Measurements from ENCODE around the gene AP5S1. TPM values are rescaled to one million over a fixed set of nuclear protein-coding genes. Genes with fewer than 3 reads are reported as not detected.

AP5S1 gene
- total and polyA plus RNA-seq, 9 of the 15 experiments (the other 6 are each of a cell fraction or from before 2014, with no cell fraction given): 2.6 to 8.8 (median 4.4) TPM

GRCh38 chr20:3795511-3796468 lies 24.6 kb upstream of the AP5S1 start, which contains the start of gene CDC25B (continued):
- no peak for TF ChIP-seq RHOXF2B (CRISPR knock-in tag; conservative IDR thresholded peaks at IDR 0.05)
- TF ChIP-seq ATF7 (IDR thresholded peaks at IDR 0.05): peak; percentile 89
- no peak for TF ChIP-seq HOMEZ (CRISPR knock-in tag; IDR thresholded peaks at IDR 0.05)
- no peak for TF ChIP-seq ZNF75A (CRISPR knock-in tag; IDR thresholded peaks at IDR 0.05)
- TF ChIP-seq GABPA (tag; conservative IDR thresholded peaks at IDR 0.05; ENCODE audit: low read depth): peak; percentile 62
- TF ChIP-seq MLLT1 (IDR thresholded peaks at IDR 0.05): no peak
- TF ChIP-seq CEBPZ (IDR thresholded peaks at IDR 0.05; ENCODE audit: borderline replicate concordance, low read depth, low read length): no peak
- no peak for TF ChIP-seq CREBBP (IDR thresholded peaks at IDR 0.05; ENCODE audit: low read depth, low read length)
- peak; percentile 37 for TF ChIP-seq CTCFL (IDR thresholded peaks at IDR 0.05; ENCODE audit: borderline replicate concordance, insufficient read depth, low read depth, low read length, poor library complexity, severe bottlenecking)
- TF ChIP-seq CREB3L1 (IDR thresholded peaks at IDR 0.05; ENCODE audit: borderline replicate concordance, low read depth): 0 out of 2 replicates have a peak, but pooled peaks have one; percentile 31
- no peak for TF ChIP-seq SNIP1 (IDR thresholded peaks at IDR 0.05; ENCODE audit: low read depth)
- TF ChIP-seq HNRNPL (IDR thresholded peaks at IDR 0.05; ENCODE audit: low read depth, low read length): no peak
- no peak for TF ChIP-seq NELFE (IDR thresholded peaks at IDR 0.05; ENCODE audit: insufficient read depth, insufficient read length)
- TF ChIP-seq ZNF551 (CRISPR knock-in tag; IDR thresholded peaks at IDR 0.05): no peak
- no peak for TF ChIP-seq ZNF232 (CRISPR knock-in tag; IDR thresholded peaks at IDR 0.05)
- TF ChIP-seq HOXB6 (CRISPR knock-in tag; IDR thresholded peaks at IDR 0.05; ENCODE audit: borderline replicate concordance): no peak
- TF ChIP-seq CAMTA2 (CRISPR knock-in tag; conservative IDR thresholded peaks at IDR 0.05): no peak

Measured in K562 (cell line).